ENCODE measurements around the gene CACNA1S.

DNA sequence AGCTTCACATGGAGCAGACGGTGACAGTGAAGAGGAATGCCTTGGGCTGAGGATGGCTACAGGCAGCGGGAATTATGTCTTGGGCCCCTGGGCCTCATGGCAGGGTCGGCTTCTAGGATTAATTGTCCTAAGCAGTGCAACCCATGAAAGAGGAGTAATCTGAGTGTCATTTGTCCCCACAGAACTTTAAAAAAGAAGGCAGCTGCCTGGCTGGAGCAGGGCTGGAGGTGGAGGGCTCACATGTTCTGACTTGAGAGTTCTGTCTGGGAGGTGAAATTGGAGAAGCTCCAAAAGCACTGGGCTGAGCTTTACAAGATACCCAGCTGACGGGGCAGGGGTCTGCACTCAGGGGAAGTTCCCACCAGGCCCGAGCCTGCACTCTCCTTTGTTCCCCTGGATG, 22.6 kb downstream of the CACNA1S start:
- TF ChIP-seq CTCF (IDR thresholded peaks at IDR 0.05; ENCODE audit: poor library complexity), result no peak
- no peak for TF ChIP-seq EZH2 (IDR thresholded peaks at IDR 0.05; ENCODE audit: borderline replicate concordance)

Measured in hepatocyte (in vitro differentiated cells).